GM13976 (cell line): Measurements from ENCODE around the gene PRMT2.

Experiments used
- DNase-seq: peaks from one replicate; pipeline ENCODE4 v3.0.0; 2012; ENCODE audit warnings: low spot score
- in situ Hi-C: fragments of 300-500 bp; cut with MboI; formaldehyde crosslinking; loops from one replicate; pipeline ENCODE4 v1.12.0; 2022; ENCODE audit warnings: low sequenced_read_pairs, mixed read lengths, inconsistent platforms; ENCODE audit not compliant: unreplicated experiment
- TF ChIP-seq, protein P1 (sequence below): IDR thresholded peaks from 2 replicates; pipeline ENCODE4 v1.5.1; 2012; ENCODE audit warnings: borderline replicate concordance, mild to moderate bottlenecking; ENCODE audit not compliant: insufficient read depth; ENCODE audit errors: extremely low read depth, missing control alignments, control extremely low read depth

PRMT2 gene

DNA sequence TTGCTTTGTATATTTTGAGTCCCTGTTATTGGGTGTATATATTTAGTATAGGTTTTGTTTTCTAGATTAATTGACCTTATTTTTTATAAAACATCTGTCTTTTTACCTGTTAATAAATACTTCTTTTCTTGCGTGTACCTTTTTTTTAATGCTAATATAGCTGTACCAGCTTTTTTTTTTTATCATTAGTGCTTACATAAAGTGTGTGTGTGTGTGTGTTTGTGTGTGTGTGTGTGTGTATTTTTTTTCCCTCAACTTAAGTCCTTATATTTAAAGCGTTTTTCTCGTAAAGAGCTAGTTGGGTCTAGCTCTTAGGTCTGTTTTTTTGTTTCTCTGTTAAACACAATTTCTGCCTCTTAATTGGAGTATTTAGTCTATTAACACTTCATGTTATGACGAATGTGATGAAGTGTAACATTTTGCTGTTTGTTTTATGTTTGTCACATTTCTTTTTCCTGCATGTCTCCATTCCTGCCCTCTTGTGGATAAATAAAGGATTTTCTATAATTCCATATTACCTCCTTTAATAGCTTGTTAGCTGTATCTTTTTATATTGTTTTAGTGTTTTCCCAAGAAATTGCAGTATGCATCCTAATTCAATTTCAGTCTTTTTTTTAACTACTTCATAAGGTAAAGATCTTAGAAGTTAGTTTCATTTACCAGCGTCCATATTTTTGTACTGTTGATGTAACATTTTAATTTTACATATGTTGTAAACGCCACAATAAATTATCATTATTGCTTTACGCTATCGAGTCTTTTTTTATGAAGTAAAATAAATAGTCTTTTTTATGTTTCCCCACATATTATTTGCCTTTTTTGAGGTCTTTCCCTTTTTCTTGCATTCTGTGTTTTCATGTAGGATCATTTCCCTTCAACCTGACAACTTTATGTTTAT, 4.3 kb downstream of the PRMT2 start:
- in situ Hi-C loops: no loop called here
- TF ChIP-seq, protein P1, sequence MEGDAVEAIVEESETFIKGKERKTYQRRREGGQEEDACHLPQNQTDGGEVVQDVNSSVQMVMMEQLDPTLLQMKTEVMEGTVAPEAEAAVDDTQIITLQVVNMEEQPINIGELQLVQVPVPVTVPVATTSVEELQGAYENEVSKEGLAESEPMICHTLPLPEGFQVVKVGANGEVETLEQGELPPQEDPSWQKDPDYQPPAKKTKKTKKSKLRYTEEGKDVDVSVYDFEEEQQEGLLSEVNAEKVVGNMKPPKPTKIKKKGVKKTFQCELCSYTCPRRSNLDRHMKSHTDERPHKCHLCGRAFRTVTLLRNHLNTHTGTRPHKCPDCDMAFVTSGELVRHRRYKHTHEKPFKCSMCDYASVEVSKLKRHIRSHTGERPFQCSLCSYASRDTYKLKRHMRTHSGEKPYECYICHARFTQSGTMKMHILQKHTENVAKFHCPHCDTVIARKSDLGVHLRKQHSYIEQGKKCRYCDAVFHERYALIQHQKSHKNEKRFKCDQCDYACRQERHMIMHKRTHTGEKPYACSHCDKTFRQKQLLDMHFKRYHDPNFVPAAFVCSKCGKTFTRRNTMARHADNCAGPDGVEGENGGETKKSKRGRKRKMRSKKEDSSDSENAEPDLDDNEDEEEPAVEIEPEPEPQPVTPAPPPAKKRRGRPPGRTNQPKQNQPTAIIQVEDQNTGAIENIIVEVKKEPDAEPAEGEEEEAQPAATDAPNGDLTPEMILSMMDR: no peak
- no peak for DNase-seq

DNA sequence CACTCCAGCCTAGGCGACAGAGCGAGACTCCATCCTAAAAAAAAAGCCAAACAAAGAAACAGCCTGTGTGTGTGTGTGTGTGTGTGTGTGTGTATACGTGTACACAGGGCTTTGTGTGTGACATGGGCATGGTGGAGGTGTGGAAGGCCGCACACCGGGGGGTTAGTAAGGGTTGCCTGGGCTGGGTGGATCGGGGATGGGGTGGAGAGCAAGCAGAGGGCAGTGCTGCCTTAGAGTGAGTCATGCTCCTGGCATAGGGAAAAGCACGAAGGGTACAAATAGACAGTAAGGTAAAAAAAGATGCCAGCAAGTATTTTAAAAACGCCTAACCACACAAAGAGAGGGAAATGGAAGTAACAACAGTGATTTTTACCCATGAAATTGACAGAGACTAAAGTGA, 6.2 kb downstream of the PRMT2 start:
- in situ Hi-C loops: no loop called here
- TF ChIP-seq, protein P1: no peak
- no peak for DNase-seq

DNA sequence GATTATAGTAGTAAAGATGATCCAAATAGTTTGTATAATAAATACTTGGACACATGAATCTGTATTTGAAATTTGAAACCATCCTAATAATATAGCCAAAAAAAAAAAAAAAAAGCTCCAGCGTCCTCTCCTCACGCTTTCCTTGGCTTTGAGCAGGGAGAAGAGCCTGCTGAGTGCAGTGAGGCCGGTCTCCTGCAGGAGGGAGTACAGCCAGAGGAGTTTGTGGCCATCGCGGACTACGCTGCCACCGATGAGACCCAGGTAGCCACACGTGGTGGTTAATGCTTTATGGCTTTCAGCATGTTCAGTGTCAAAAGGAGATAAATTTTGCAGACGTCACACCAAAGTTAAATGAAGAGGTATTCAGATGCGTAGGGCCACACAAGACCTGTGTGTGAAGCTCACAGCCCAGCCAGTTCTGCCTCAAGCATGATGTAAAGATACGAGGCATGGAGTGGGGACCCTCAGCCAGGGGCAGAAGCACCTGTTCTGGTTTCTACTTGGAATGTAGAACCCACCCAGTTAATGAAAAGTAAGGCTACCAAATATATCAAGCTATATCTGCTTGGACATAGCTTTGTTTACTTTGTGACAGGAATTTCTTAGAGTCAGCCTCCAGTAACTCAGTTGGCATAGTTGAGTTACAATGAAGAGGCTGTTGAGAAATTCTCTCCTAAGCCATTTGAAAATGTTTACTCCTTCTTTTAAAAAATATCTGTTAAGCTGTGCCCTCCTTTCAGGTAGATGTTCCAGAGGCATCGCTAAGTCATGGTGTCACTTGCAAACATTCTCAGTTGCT, 8.1 kb downstream of the PRMT2 start:
- in situ Hi-C loops: no loop called here
- DNase-seq: no peak
- TF ChIP-seq, protein P1: no peak

DNA sequence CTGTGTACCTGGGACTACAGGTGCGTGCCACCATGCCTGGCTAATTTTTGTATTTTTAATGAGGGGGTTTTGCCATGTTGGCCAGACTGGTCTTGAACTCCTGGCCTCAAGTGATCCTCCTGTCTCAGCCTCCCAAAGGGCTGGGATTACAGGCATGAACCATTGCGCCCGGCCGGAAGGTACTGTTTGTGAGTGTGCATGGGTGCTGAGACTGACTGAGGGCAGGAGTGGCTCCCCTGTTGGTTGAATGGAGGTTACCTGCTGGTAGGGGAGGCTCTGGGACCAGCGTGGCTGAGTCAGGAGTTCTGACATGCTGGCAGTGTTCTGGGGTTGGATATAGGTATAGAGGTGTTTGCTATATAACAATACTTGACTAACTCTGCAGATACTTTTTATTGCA, 10.4 kb downstream of the PRMT2 start:
- DNase-seq: no peak
- in situ Hi-C loops: no loop called here
- TF ChIP-seq, protein P1: no peak

DNA sequence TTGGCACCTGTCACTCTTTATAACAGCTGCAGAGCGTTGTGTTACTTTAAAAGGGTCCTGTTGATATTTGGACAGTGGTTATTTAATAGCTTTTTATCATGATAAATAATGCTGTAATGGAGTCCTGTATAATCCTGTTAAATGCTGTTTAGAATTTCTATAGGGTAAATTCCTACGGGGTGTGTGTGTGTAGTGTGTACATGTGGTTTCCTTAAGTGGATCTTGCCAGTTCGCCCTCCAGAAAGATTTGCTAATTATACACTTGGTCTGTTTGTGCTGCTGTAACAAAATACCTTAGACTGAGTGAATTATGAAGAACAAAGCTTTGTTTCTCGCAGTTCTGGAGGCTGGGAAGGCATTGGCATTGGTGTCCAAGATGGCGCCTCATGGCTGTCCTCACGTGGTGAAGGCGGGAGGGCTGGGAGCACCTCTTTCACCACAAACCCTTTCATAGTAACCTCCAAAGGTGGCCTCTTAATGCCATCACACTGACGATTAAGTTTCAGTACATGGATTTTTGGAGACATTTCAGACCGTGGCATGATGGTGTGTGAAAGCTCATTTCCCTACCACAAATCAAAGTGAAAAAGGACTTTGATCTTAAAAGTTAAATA, 11.2 kb downstream of the PRMT2 start:
- TF ChIP-seq, protein P1: no peak
- in situ Hi-C loops: no loop called here
- no peak for DNase-seq

DNA sequence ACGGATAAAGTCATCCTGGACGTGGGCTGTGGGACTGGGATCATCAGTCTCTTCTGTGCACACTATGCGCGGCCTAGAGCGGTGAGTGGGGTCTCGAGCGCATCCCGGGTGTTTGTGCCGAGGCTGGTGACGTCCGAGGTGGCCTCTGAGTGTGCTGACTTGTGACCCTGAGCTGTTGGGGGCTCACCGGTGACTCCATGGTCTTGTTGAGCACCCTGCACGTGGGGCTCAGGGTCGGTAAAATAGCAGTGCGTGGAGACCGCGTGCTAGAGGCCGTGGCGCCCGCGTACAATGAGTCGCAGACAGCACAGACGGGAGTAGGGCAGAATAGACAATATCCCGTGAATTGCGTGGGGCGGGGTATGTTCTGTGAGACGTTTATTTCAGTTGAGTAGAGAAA, 13.1 kb downstream of the PRMT2 start:
- in situ Hi-C loops: no loop called here

More for the DNA sequence above, 13.1 kb downstream of the PRMT2 start:
- TF ChIP-seq, protein P1: no peak
- DNase-seq: no peak
